GM19397 (cell line): ENCODE data around the gene CROT.
"Not testable (repeated sequence)": the region's sequence is repeated elsewhere in the genome, so short reads cannot be mapped to it uniquely, and the experiment has no call there.

Experiments used
- ATAC-seq: cut with Tn5 transposase; IDR thresholded peaks from one replicate; pipeline ENCODE4 v1.9.1; 2021; ENCODE audit warnings: mild to moderate bottlenecking, moderate library complexity; ENCODE audit not compliant: unreplicated experiment

Gene CROT, protein sequence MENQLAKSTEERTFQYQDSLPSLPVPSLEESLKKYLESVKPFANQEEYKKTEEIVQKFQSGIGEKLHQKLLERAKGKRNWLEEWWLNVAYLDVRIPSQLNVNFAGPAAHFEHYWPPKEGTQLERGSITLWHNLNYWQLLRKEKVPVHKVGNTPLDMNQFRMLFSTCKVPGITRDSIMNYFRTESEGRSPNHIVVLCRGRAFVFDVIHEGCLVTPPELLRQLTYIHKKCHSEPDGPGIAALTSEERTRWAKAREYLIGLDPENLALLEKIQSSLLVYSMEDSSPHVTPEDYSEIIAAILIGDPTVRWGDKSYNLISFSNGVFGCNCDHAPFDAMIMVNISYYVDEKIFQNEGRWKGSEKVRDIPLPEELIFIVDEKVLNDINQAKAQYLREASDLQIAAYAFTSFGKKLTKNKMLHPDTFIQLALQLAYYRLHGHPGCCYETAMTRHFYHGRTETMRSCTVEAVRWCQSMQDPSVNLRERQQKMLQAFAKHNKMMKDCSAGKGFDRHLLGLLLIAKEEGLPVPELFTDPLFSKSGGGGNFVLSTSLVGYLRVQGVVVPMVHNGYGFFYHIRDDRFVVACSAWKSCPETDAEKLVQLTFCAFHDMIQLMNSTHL

GRCh38 chr7:87345166-87345927 is at the start of gene CROT:
CROT (plus strand) TSS chr7:87345664; CDS start chr7:87349069, 3,405 bp downstream.
- ATAC-seq, result peak; percentile 99

- ATAC-seq, result no peak
These were observed 44.7 kb upstream of the CROT start for GRCh38 chr7:87300756-87301155.

DNA sequence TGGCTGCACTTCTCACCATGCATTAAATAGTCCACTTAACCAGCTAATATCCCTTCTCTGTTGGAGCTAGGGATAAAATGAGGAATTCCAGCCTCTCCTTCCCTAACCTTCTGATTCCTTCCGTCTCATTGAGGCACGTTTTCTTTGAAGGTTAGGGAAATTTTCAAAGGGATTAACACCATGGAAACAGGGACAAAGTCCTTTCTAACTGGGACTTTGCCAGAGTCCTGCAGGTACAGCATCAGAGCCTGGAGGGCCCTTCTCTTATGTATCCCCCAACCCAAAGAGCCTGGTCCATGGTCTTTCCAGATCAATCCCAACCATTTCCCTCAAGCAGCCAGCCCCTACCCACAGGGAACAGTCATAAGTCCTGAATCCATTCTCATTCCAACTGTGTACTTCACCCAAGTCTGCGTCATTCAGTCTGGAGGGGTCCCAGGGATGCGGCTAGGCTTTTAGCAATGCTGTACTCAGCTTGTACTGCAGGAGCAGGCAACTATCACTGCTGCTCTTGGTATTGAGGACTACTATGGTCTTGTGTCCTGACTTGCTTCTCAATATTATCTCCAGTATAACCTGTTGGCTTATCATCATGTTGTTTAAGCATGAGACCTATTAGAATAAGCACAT is 34.6 kb upstream of the CROT start:
- no peak for ATAC-seq

DNA sequence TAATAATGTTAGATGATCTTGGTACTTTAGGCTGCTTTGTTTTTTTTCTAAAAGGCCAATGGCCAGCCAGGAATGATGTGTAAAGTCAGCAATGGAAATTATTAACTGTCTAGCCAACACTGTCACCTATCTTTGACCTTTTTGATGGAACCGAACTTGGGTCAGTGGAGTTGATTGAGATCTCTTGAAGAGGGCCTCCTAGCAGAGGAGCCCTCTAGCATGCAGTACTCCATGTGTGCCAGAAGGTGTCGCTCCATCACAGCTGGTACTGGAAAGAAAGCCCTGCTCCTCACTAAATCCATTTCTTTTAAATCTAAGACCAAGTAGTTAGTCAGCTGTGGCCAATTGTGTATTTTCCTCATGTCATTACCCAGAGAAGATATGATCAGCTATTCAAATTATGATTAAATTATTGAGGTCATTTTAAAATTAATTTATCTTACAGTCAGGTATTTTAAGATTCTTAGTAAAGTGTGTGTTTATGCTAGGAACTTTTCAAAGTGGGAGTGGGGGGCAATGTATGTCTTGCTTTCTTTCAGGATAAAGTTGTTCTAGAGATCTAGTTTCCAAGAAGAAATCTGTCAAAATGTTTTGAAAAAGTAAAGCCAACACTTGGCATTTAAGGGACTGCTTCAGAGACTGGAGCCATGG is 33.1 kb upstream of the CROT start:
- ATAC-seq, result peak; percentile 70

DNA sequence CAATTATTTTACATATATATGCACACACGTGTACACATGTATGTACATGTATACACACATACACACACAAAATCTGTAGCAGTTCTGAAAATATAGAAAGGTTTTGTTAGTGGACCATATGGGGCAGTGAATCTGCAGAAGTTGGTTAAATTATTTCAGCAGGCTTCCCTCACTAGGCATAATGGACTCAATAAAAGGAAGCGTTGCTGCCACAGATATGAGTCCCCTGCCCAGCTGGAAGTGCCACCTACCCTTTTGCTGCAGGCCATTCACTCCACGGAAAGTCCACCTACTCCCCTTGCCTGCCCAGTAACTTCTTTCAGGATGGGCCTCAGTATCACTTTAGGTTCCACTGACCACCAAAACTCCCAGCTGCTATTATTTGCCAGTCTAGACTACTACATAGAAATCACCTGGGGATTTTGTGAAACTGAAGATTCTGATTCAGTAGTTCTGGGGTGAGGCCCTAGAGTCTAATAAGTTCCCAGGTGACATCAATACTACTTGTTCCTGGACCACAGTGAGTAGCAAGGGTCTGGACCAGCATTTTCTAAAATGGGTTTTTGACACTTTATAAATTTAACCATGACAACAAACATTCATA is 29.3 kb upstream of the CROT start:
- peak; percentile 72 for ATAC-seq

DNA sequence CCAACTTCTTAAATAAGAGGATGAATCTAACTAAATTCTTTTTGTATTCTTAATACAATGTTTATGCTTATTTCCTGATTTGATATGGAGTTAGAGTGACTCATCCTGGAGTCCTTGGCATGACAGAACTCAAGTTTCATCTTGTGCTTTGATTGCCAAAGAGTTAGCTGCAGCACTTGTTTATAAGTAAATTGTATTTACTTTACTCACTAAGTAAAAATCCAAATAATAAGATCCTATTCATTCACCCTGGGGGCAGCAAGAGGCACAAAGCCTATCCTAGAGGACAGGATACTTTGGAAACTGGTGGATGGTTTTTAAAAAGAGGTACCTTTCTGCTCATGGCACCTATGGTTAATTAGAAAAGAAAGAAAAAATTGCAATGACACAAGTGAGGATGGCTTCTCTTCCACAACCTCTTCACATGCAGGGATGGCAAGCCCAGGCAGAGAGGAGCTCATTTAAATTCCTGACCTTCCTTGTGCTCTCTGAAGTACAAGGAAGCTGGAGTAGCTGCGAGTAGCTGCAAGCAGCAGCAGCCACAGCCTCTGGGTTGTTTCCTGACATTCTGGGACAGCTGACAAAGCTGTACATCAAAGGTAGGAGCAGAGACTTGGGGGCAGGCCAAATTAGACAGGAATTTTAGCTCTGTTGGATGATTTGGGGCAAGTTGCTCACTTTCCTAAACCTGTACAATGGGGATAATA is 28.5 kb upstream of the CROT start:
- ATAC-seq, result no peak

DNA sequence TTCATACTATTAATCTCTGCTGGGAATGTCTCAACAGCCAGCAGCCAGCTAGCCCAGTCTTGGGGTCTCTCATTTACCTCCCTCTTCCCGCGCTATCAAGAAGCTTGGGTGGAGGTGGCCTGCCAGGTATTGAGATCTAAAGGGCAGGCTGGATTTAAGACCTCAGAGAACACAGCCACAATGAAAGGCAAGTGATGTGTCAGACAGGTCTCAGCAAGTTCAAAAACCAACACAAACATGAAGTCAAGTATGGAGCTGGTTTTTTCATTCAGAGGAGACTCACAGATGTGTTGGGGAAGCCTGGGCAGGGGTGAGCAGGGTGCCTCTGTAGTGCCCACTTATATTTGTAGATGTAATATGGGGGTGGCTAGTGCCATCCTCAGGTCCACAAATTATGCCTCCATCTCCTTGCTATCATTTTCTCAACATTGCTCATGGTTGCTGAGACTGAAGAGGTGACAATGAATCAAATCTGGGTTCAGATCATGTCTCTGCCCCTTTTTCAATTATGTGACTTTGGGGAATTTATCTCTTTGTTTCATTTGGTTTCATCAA is 27.7 kb upstream of the CROT start:
- no peak for ATAC-seq

DNA sequence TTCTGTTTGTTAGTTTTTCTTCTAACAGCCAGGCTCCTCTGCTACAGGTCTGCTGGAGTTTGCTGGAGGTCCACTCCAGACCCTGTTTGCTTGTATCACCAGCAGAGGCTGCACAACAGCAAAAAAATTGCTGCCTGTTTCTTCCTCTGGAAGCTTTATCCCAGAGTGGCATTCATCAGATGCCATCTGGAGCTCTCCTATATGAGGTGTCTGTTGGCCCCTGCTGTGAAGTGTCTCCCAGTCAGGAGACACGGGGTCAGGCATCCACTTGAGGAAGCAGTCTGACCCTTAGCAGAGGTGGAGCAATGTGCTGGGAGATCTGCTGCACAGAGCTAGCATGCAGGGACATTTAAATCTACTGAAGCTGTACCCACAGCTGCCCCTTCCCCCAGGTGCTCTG is 26.7 kb upstream of the CROT start:
- ATAC-seq, result no peak

GRCh38 chr7:87319154-87319581 is 26.3 kb upstream of the CROT start:
- not testable (repeated sequence) for ATAC-seq

DNA sequence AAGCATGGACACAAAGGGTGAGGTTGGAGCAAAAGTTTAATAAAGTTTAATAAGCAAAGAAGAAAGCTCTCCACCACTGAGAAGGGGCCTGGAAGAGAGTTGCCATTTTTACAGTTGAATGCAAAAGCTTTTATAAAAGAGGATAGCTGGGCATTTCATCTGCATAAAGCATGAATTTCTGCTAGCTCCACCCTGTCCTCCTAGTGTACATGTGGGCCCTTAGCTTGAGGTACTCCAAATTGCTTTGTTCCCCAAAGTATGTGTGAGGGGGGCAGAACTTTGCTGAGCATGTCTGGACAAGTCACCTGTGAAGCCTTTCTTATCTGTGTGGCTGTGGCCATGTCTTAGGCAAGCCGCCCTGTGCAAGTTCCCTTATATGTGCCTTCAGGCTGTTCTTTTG is 22.6 kb upstream of the CROT start:
- no peak for ATAC-seq

- ATAC-seq, result no peak
These were observed 19.7 kb upstream of the CROT start for GRCh38 chr7:87325576-87326370.

DNA sequence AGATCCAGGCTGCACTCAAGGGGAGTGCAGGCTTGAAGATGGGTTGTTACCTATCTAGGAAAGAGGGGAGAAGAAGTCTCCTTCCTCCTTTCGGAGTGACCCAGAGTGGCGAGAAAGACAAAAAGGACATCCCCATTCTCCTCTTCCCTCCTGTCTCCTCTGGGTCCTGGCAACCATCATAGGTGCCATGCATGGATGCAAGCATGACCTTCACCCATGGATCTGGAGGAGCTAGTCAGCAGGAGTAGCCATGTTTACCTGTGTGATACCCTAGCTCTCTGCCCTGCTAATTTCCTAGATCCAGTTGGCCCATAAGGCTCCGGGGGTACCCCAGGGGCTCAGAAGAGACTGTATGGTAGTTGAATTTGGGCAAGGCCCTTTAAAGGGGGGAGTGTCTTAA is 17.2 kb upstream of the CROT start:
- no peak for ATAC-seq

DNA sequence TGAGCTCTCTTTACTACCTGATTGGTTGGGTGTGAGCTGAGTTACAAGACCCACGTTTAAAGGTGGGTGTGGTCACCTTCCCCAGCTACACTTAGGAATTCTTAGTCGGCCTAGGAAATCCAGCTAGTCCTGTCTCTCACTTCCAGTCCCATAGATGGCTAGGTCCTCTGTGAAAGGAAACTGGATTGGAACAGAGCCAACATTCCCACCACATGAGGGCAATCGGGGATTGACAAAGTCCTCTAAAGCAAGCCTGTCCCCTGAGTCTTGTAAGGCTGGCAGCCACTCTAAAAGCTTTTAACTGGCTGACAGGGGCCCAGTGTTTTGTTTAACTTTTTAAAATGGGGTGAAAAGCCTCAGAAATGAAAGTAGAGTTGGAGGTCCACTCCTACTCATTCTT is 15.1 kb upstream of the CROT start:
- ATAC-seq, result no peak

- ATAC-seq, result no peak
These were observed 14.5 kb upstream of the CROT start for GRCh38 chr7:87330942-87331341.

DNA sequence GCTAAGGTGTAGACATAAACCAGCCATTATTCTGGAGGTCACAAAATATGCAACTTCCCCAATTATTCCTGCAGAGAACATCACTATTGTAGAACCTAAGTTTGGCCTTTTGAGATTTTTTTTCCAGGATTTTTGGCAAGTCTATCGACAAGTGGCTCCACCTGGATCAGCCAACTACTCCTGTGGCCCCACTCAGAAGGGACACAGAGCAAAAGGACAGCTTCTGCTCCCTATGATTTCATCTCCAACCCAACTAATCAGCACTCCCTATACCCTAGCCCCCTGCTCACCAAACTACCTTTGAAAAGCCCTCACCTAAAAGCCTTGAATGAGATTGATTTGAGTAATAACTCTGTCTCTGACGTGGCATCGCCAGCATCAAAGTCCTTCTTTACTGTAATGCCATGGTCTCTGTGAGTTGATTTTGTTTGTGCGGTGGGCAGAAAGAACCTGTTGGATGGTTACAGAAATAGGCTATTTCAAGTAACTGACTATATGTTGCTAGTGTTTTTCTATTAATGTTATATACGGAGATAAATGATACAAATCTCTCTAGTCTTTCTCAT is 13.7 kb upstream of the CROT start:
- ATAC-seq, result no peak

- ATAC-seq, result no peak
These were observed 13.1 kb upstream of the CROT start for GRCh38 chr7:87332321-87332720.

DNA sequence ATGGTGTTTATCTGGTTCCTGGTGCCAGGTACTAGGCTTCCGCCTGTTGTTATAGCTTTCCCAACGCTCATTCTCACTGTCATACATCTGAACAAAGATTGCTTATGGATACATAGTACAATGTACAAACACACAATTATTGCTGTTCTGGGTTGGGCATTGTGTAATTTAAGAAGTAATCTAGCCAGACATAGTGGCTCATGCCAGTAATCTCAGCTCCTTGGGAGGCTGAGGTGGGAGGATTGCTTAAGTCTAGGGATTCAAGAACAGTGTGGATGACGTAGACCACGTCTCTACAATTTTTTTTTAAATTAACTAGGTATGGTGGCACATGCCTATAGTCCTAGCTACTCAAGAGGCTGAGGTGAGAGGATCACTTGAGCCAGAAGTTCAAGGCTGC is 9.3 kb upstream of the CROT start:
- ATAC-seq, result no peak

- ATAC-seq, result no peak
These were observed 8.1 kb upstream of the CROT start for GRCh38 chr7:87337331-87337730.
